Amniotic epithelial cell (primary cell): Measurements from ENCODE around the gene ANKIB1.
A peak's percentile ranks its signal among the peaks of the same experiment; 100 is the strongest.

Source experiments
- DNase-seq: peaks from one replicate; pipeline ENCODE4 v3.0.0-alpha.2; 2010; ENCODE audit warnings: low read depth

The ANKIB1 gene

GRCh38 chr7:92245487-92246359 lies at the start of gene ANKIB1, which contains the start of gene KRIT1:
TSS of gene ANKIB1 (plus strand) at chr7:92245974. CDS start at chr7:92294979, 49,005 bp downstream.
TSS of gene KRIT1 (minus strand) at chr7:92245914. CDS start at chr7:92242135, 3,779 bp downstream.
- peak; percentile 75 for DNase-seq

- DNase-seq: no peak
These were observed 45.0 kb upstream of the ANKIB1 start for GRCh38 chr7:92200791-92201190.

- DNase-seq: no peak
These were observed 39.8 kb upstream of the ANKIB1 start for GRCh38 chr7:92205987-92206386.

GRCh38 chr7:92206672-92207071 lies 39.1 kb upstream of the ANKIB1 start:
- no peak for DNase-seq

GRCh38 chr7:92221766-92222165 lies 24.0 kb upstream of the ANKIB1 start:
- DNase-seq: no peak

GRCh38 chr7:92226981-92227380 lies 18.8 kb upstream of the ANKIB1 start:
- no peak for DNase-seq

GRCh38 chr7:92228100-92228499 lies 17.7 kb upstream of the ANKIB1 start:
- DNase-seq: peak; percentile 33

- DNase-seq: no peak
These were observed 17.0 kb upstream of the ANKIB1 start for GRCh38 chr7:92228742-92229141.

GRCh38 chr7:92230547-92230946 lies 15.2 kb upstream of the ANKIB1 start:
- DNase-seq: no peak

GRCh38 chr7:92242972-92243371 lies 2.8 kb upstream of the ANKIB1 start:
- peak; percentile 8 for DNase-seq

- peak; percentile 11 for DNase-seq
These were observed 827 bp upstream of the ANKIB1 start for GRCh38 chr7:92244808-92245486.

GRCh38 chr7:92246360-92247101 lies 757 bp downstream of the ANKIB1 start:
- DNase-seq: peak; percentile 2

- no peak for DNase-seq
These were observed 4.8 kb downstream of the ANKIB1 start for GRCh38 chr7:92250603-92251002.

- DNase-seq: peak; percentile 1
These were observed 5.4 kb downstream of the ANKIB1 start for GRCh38 chr7:92251181-92251580.

GRCh38 chr7:92253251-92253650 lies 7.5 kb downstream of the ANKIB1 start:
- no peak for DNase-seq

- DNase-seq: peak; percentile 28
These were observed 9.0 kb downstream of the ANKIB1 start for GRCh38 chr7:92254800-92255199.

GRCh38 chr7:92255308-92255707 lies 9.5 kb downstream of the ANKIB1 start:
- peak; percentile 88 for DNase-seq

- DNase-seq: no peak
These were observed 13.3 kb downstream of the ANKIB1 start for GRCh38 chr7:92259062-92259461.

GRCh38 chr7:92259610-92260247 lies 14.0 kb downstream of the ANKIB1 start:
- no peak for DNase-seq

- no peak for DNase-seq
These were observed 14.5 kb downstream of the ANKIB1 start for GRCh38 chr7:92260248-92260781.

- no peak for DNase-seq
These were observed 20.9 kb downstream of the ANKIB1 start for GRCh38 chr7:92266415-92267241.
